ENCODE data around the gene SSBP3.

Gene SSBP3

GRCh38 chr1:54329312-54330003 lies 76.7 kb downstream of the SSBP3 start:
- Mint-ChIP-seq H3K27ac (no peak overlapping the region), H3K4me3 (no peak overlapping the region), H3K27me3 (no peaks in the 10 kb centered on the region), H3K9me3 (no peaks in the 10 kb centered on the region), H3K4me1 (peaks cover 86% of the 10 kb centered on the region)
- DNase-seq: no peak
- ATAC-seq: no peak

GRCh38 chr1:54328066-54328636 lies 78.0 kb downstream of the SSBP3 start:
- DNase-seq: no peak
- Mint-ChIP-seq H3K4me1 (peaks cover 93% of the 10 kb centered on the region), H3K4me3 (no peak overlapping the region), H3K27me3 (no peaks in the 10 kb centered on the region), H3K9me3 (no peaks in the 10 kb centered on the region), H3K27ac (peak overlapping the region in 1 of 2 donors; percentile 88)
- ATAC-seq: no peak

GRCh38 chr1:54327386-54328065 lies 78.7 kb downstream of the SSBP3 start:
- DNase-seq (no peak), ATAC-seq (no peak)
- Mint-ChIP-seq H3K27me3 (no peaks in the 10 kb centered on the region), H3K4me3 (no peak overlapping the region), H3K9me3 (no peaks in the 10 kb centered on the region), H3K4me1 (peaks cover 92% of the 10 kb centered on the region), H3K27ac (peak overlapping the region in 1 of 2 donors; percentile 88)

GRCh38 chr1:54326543-54327385 lies 79.4 kb downstream of the SSBP3 start:
- H3K9me3 Mint-ChIP-seq: no peaks in the 10 kb centered on the region
- DNase-seq (no peak), ATAC-seq (no peak)
- no peak overlapping the region for H3K4me3 Mint-ChIP-seq
- peaks cover 92% of the 10 kb centered on the region for H3K4me1 Mint-ChIP-seq
- H3K27me3 Mint-ChIP-seq: no peaks in the 10 kb centered on the region
- H3K27ac Mint-ChIP-seq: no peak overlapping the region

- ATAC-seq (no peak), DNase-seq (no peak)
- Mint-ChIP-seq H3K27me3 (no peaks in the 10 kb centered on the region), H3K27ac (peak overlapping the region in 1 of 2 donors; percentile 50), H3K4me1 (peaks cover 92% of the 10 kb centered on the region), H3K9me3 (no peaks in the 10 kb centered on the region), H3K4me3 (no peak overlapping the region)
Observed at GRCh38 chr1:54325703-54326461, 80.3 kb downstream of the SSBP3 start.

GRCh38 chr1:54325284-54325683 lies 80.9 kb downstream of the SSBP3 start:
- no peak overlapping the region for H3K27ac Mint-ChIP-seq
- H3K27me3 Mint-ChIP-seq: no peaks in the 10 kb centered on the region
- peaks cover 92% of the 10 kb centered on the region for H3K4me1 Mint-ChIP-seq
- no peaks in the 10 kb centered on the region for H3K9me3 Mint-ChIP-seq
- DNase-seq (no peak), ATAC-seq (no peak)
- no peak overlapping the region for H3K4me3 Mint-ChIP-seq

GRCh38 chr1:54324251-54325140 lies 81.7 kb downstream of the SSBP3 start:
- Mint-ChIP-seq H3K9me3 (no peaks in the 10 kb centered on the region), H3K4me3 (no peak overlapping the region), H3K4me1 (peaks cover 91% of the 10 kb centered on the region), H3K27me3 (no peaks in the 10 kb centered on the region), H3K27ac (peak overlapping the region in 1 of 2 donors; percentile 74)
- DNase-seq (no peak), ATAC-seq (no peak)

GRCh38 chr1:54323921-54324250 lies 82.3 kb downstream of the SSBP3 start:
- Mint-ChIP-seq H3K27me3 (no peaks in the 10 kb centered on the region), H3K4me3 (no peak overlapping the region), H3K27ac (no peak overlapping the region), H3K9me3 (no peaks in the 10 kb centered on the region), H3K4me1 (peaks cover 88% of the 10 kb centered on the region)
- ATAC-seq (no peak), DNase-seq (no peak)

GRCh38 chr1:54323324-54323739 lies 82.9 kb downstream of the SSBP3 start:
- Mint-ChIP-seq H3K27me3 (no peaks in the 10 kb centered on the region), H3K9me3 (no peaks in the 10 kb centered on the region), H3K4me3 (no peak overlapping the region), H3K27ac (no peak overlapping the region), H3K4me1 (peaks cover 88% of the 10 kb centered on the region)
- ATAC-seq (no peak), DNase-seq (no peak)

- ATAC-seq: no peak
- DNase-seq: no peak
- H3K9me3 Mint-ChIP-seq: no peaks in the 10 kb centered on the region
- H3K27me3 Mint-ChIP-seq: no peaks in the 10 kb centered on the region
- H3K27ac Mint-ChIP-seq: no peak overlapping the region
- peaks cover 84% of the 10 kb centered on the region for H3K4me1 Mint-ChIP-seq
- no peak overlapping the region for H3K4me3 Mint-ChIP-seq
Observed at GRCh38 chr1:54318246-54318814, 87.9 kb downstream of the SSBP3 start.

GRCh38 chr1:54317084-54317483 lies 89.1 kb downstream of the SSBP3 start:
- H3K4me3 Mint-ChIP-seq: no peak overlapping the region
- H3K27me3 Mint-ChIP-seq: no peaks in the 10 kb centered on the region
- ATAC-seq (no peak), DNase-seq (no peak)
- no peaks in the 10 kb centered on the region for H3K9me3 Mint-ChIP-seq
- H3K27ac Mint-ChIP-seq: no peak overlapping the region
- peaks cover 85% of the 10 kb centered on the region for H3K4me1 Mint-ChIP-seq

GRCh38 chr1:54315099-54315498 lies 91.1 kb downstream of the SSBP3 start:
- H3K4me3 Mint-ChIP-seq: no peak overlapping the region
- no peak overlapping the region for H3K27ac Mint-ChIP-seq

GRCh38 chr1:54314696-54315095 lies 91.5 kb downstream of the SSBP3 start:
- Mint-ChIP-seq H3K27me3 (no peaks in the 10 kb centered on the region), H3K27ac (no peak overlapping the region), H3K4me1 (peaks cover 85% of the 10 kb centered on the region), H3K9me3 (no peaks in the 10 kb centered on the region), H3K4me3 (no peak overlapping the region)
- DNase-seq (no peak), ATAC-seq (no peak)

More at GRCh38 chr1:54315099-54315498, 91.1 kb downstream of the SSBP3 start:
- Mint-ChIP-seq H3K27me3 (no peaks in the 10 kb centered on the region), H3K9me3 (no peaks in the 10 kb centered on the region), H3K4me1 (peaks cover 85% of the 10 kb centered on the region)
- ATAC-seq (no peak), DNase-seq (no peak)

GRCh38 chr1:54312796-54313316 lies 93.3 kb downstream of the SSBP3 start:
- peak overlapping the region; percentile 8 to 49 for H3K4me3 Mint-ChIP-seq
- ATAC-seq: no peak
- H3K27ac Mint-ChIP-seq: peak overlapping the region; percentile 46 to 59
- H3K9me3 Mint-ChIP-seq: no peaks in the 10 kb centered on the region
- no peak for DNase-seq
- H3K4me1 Mint-ChIP-seq: peaks cover 83% of the 10 kb centered on the region
- H3K27me3 Mint-ChIP-seq: no peaks in the 10 kb centered on the region

All from stimulated activated naive CD8-positive, alpha-beta T cell treated with anti-CD3 and anti-CD28 coated beads, Interleukin-15, amount 100 ng/mL, for 72 hours (primary cell).